Stimulated activated naive CD4-positive, alpha-beta T cell (primary cell): ENCODE measurements around the gene ARHGAP9.

Source experiments
- DNase-seq, 6 experiments: peaks; one replicate each; lab custom pipeline; 2025; lab: John Stamatoyannopoulos, UW

ARHGAP9 gene

DNA sequence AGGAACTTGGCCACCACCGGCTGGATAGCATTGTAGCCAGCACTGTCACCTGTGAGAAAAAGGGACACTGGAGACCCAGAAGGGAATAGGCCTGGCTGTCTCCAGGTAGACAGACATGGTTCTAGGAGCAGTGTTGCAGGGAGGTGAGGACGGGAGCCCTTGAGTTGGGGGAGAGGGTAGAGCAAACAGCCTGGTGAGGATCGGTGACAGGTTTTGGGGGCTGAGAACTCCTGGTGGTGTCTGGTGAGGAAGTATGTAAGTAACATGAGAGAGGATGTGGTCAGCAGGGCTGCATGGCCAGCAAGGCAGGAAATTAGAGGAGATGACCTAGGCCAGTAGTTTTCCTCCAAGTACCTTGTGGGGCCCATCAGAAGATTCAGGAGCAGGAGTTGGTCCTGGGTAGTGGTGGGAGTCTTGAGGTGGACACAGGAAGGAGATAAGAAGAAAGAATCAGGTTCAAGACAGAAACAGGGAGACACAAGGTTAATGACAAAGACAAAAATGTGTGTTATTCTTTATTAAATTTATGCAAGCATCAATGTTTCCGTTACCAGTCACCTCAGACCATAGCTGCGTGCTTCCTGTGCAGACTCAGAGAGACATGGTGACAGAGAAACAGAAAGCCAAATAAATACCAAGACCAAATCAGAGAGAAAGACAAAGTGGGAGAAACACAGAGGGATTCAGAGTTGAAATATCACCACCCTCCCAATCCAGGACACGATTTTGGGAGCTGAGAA, at the start of gene ARHGAP9:
ARHGAP9 (minus strand) TSS at position 491 of the 740 bp plus-strand sequence; CDS start at position 31, 460 bp downstream.
- peak in 5 of 6 experiments; percentile 57 to 86 (median 83) for DNase-seq

DNA sequence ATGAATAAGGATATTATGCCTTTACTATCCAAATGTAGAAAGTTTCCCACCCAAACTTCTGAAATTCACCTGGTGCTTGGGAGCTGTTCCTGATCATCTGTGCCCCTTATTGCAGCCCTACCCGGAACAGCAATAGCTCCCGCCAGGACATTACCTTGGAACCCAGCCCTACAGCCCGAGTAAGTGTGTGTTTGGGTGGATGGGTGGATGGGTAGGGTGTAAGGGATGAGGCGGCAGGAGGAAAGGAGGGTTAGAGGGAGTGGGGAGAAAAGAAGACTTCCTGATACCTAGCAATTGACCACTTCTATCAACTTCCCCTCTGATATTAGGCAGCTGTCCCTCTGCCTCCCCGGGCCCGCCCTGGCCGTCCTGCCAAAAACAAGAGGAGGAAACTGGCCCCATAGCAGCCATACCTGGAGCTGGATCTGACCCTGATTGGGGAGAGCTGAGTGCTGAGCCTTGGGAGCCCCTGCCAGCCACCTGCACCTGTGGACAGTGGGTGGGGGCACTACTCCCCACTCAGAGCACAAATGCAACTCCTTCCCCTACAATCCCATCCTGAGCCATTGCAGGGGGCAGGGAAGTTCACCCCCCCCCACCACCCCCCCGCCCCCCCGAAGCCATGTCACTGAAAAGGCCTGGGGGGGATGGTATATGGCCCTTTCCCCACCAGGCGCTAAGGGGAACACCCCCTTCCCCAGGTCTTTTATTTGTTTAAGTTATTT, 49.3 kb upstream of the ARHGAP9 start:
- DNase-seq: no peak

DNA sequence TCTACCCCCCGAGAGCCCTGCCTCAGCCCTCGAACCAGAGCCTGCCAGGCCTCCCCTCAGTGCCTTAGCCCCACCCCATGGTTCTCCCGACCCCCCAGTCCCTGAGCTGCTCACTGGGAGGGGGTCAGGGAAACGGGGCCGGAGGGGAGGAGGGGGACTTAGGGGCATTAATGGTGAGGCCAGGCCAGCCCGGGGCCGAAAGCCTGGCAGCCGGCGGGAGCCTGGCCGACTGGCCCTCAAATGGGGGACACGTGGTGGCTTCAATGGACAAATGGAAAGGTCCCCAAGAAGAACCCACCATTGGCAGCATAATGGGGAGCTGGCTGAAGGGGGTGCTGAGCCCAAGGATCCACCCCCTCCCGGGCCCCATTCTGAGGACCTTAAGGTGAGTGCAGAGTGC, 48.5 kb upstream of the ARHGAP9 start:
- DNase-seq: no peak

DNA sequence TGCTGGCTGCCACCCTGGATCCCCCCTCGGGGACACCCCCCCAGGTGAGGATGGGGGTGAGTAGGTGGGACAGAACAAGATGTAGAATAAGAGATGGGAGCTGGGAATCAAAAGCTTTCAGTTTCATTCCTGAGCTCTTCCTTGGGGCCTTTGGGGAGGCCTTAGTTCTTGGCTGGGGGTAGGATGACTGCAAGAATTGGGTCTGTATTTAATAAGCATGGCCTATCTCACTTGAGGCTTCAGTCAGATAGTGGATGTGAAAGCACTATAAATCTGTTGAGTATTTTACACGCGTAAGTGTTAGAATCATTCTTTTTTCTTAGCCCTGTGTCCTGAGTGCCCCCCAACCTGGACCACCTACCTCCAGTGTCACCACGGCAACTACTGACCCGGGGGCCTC, 47.5 kb upstream of the ARHGAP9 start:
- DNase-seq: no peak

DNA sequence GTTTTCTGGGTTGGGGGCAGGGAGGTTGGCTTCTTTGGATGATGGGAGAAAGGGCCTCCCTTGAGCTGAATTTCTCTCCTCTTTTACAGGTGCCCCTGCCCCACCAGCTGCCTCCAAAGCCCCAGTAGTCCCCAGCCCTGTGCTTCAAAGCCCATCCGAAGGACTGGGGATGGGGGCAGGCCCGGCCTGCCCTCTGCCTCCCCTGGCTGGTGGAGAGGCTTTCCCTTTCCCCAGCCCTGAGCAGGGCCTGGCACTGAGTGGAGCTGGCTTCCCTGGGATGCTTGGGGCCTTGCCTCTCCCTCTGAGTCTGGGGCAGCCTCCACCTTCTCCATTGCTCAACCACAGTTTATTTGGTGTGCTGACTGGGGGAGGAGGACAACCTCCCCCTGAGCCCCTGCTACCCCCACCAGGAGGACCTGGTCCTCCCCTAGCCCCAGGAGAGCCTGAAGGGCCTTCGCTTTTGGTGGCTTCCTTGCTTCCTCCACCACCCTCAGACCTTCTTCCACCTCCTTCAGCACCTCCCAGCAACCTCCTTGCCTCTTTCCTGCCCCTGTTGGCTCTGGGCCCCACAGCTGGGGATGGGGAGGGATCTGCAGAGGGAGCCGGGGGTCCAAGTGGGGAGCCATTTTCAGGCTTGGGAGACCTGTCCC, 46.9 kb upstream of the ARHGAP9 start:
- DNase-seq: no peak

DNA sequence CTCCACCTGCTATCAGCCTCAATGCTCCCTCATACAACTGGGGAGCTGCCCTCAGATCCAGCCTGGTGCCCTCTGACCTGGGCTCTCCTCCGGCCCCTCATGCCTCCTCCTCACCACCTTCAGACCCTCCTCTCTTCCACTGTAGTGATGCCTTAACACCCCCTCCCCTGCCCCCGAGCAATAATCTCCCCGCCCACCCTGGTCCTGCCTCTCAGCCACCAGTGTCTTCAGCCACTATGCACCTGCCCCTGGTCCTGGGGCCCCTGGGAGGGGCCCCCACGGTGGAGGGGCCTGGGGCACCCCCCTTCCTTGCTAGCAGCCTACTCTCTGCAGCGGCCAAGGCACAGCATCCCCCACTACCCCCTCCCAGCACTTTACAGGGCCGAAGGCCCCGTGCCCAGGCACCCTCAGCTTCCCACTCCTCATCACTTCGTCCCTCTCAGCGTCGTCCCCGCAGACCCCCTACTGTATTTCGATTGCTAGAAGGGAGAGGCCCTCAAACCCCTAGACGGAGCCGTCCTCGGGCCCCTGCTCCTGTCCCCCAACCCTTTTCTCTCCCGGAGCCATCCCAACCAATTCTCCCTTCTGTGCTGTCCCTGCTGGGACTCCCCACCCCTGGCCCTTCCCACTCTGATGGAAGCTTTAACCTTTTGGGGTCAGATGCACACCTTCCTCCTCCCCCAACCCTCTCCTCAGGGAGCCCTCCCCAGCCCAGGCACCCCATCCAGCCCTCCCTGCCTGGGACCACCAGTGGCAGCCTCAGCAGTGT, 46.1 kb upstream of the ARHGAP9 start:
- DNase-seq: no peak

DNA sequence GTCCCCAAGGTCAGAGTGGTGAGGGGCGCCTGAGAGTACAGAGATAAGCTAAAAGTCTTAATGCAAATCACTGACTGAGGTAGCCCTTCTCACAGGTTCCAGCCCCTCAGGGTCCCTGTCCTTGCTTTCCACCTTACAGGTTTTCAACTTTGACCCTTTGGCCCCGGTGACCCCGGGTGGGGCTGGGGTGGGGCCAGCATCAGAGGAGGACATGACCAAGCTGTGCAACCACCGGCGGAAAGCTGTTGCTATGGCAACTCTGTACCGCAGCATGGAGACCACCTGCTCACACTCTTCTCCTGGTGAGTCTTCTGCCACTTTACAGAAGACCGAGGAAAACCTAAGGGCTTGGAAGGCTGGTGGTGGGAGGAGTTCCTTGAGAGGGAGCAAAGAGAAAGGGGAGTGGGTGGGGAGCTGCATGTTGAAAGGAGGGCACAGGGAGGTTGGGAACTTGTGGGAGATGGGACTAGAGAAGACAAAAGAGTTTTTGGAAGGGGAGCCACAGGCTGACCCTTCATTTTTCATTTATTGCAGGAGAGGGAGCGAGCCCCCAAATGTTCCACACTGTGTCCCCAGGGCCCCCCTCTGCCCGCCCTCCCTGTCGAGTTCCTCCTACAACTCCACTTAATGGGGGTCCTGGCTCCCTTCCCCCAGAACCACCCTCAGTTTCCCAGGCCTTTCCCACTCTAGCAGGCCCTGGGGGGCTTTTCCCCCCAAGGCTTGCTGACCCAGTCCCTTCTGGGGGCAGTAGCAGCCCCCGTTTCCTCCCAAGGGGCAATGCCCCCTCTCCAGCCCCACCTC, 45.3 kb upstream of the ARHGAP9 start:
- no peak for DNase-seq

DNA sequence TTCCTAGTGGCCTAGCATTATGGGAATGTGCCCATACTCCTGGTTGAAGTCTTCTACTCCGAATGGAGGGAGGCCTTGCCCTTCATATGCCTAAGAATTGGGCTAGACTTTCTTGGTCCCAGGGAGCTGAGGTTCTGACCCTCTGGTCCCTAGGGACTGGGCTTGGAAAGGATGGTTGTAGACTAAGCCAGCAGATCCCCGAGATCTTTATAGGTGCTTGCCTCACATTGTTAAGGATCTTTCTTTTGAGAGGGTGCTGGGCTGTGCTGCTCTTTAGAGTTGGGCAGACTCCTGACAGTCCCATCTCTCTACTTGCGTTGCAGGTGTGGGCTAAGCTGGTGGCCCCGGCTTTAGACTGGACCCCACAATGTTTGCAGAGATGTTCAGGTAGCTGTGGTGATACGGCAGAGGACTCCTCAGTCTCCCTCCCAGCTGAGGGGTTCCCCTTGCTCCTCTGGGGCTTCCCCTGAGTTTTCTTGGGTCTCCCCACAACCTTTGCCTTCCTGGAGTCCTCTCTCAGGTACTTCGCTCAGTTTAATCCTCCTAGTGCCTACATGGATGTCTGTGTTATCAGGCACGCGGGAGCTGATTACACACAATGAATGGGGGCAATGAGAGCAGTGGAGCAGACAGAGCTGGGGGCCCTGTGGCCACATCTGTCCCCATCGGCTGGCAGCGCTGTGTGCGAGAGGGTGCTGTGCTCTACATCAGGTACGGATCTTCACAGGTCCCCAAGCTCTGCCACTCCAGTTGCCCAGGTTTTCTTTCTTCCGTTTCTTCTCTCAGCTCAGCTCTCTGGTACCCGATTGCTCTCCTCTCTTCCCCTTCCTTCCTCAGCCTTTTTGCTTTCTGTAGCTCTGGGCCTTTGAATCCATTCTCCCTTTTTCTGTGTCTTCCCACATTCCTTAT, 44.3 kb upstream of the ARHGAP9 start:
- DNase-seq: peak in 3 of 6 experiments; percentile 17 to 31 (median 23)

DNA sequence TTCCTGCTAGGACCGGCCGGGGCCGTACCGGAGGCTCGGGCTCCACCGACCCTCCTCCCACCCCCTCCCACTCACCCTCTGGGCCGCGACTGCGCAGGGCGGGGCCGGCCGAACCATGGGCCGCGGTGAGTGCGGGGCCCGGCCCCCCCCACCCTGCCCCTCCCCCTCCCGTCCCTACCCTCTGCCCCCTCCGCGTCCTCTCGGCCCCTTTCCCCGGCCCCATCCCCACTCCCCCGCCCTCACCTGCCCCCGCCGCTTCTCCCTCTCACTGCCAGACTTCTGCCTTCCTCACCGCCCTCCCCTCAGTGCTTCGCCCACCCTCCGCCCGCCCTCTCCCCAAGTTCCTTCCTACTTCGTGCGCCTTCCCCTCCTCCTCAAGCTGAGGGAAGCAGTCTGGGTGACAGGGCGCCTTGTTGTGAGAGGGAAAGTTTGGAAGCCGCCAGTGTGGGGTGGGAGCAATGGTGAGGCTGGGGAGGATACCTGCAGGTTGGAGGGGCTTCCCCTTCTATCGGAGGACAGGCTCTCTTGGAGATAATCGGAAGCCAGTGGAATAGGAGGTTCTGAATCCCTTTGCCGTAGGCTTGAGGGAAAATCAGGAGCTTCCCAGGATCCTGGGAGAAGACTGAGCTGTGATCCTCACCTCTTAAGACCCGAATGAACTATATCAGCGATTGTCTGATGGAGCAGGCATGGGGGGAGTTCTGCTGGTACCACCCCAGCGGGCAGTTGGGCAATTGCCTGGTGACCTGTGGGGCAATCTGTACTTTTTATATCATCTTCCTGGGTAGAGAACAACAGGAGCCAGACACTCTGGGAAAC, 43.4 kb upstream of the ARHGAP9 start:
- DNase-seq: peak in 2 of 6 experiments; percentile 67 to 71

DNA sequence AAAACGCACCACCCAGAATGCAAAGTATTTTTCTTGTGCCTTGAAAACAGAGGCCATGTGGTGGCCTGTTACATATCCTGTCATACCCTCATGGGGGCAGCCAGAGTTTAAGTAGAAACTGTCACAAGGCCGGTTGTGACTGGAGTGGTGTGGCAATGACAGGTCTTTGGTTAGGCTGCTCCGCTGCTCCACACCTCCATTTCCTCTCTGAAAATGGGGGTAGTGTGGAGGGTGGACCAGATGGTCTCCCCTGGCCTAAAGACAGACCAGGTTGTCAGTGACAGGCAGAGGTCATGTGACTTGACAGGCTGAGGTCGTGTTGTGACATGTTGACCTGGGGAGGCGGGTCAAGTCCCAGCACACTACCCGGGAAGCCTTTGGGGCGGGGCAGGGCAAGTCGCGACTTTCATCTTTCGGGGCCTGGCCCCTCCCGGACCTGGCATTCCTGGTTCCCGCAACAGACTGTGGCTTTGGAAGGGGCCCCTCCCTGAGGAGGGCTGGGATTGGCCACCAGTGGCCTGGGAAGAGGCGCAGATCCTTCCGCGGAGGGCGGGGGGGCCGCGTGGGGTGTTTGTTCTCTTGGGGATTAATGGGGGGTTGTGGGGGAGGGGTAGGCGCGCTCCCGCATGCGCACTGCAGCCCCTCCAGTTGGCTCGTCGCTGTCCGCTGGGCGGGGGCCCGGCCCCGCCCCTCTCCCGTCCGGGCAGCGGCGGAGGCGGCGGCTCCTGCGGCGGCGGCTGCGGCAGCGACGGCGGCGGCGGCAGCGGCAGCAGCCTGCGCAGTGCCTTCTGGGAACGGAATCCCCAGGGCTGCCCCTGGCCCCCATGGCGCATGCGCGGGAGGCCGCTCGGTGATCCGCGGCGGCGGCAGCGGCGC, 42.6 kb upstream of the ARHGAP9 start, which contains the start of gene MBD6:
MBD6 (plus strand) TSS at position 814 of the 876 bp plus-strand sequence. CDS start 1,480 bp downstream, outside the sequence.
- peak; percentile 82 to 94 (median 89) for DNase-seq

DNA sequence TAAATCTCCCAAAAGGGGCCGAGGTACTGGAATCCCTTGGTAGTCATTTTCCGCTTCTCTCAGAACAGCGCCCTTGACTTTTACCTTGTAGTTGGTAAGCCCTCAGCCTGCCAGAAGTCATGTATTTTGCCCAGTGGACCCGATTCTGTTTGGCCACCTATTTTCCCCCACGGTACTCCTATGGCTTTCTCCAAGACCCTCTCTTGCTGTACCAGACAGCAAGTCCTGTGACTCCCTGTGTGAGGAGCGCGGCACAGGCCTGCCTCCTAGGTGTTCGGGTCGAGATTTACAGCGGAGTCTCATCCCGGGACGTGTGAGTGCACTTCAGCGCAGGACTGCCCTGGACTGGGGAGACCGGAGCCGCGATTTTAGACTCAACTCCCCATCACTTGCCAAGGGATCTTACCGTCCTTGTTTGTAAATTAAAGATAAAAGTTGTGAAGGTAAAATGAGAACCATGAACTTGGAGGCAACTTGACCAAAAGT, 41.9 kb upstream of the ARHGAP9 start:
- DNase-seq: peak in 3 of 6 experiments; percentile 31 to 48 (median 46)

DNA sequence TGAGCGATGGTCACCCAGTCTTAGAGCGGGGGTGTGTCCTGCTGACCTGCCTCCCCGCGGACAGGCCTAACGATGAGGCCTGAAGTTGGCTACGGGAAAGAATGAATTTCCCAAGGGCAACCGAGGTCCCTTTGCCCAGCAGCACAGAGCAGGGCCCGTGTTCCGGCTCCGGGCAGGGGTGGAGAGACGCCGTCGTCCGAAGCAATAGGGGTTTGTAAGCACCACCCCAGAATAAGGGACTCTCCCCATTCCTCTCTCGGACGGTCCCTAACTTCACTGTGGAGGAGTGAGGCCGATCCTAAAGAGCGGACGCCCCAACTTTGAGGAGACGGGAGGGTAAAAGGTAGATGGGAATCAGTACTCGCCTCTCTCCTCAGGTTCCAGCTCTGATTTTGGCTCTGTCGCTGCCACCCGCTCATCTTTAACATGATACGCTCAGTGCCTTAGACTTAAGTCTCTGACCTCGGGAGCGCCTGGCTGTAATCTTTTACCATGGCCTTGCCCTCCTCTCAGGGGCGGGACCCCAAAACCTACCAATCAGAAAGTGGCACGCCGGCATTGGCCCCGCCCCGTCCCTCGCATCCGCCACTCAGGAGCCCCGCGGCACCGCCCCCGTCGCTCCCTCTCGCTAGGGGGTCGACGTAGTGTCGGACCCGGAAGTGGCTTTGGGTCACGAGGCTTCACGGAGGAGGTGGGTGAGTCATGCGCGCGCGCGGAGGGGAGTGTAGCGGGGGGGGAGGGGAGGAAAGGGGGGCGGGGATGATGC, 40.6 kb upstream of the ARHGAP9 start, which contains the start of gene DDIT3:
DDIT3 (minus strand) TSS at position 462 of the 766 bp plus-strand sequence. CDS start 3,108 bp downstream, outside the sequence.
- DNase-seq: peak; percentile 98 to 100 (median 98)

DNA sequence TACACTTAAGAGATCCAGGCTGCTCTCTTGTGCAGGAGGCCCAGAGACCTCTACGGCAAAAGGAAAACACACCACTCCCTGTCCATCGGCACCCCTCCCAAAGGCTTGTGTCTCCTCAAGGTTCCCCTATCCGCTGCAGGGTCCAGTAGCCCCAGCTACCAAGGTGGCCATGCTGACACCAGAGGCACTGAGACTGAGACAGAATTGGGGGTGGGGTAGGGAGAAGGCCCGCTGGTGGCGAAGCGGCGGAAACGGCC, 40.1 kb upstream of the ARHGAP9 start:
- DNase-seq: peak in 2 of 6 experiments; percentile 34 to 58

DNA sequence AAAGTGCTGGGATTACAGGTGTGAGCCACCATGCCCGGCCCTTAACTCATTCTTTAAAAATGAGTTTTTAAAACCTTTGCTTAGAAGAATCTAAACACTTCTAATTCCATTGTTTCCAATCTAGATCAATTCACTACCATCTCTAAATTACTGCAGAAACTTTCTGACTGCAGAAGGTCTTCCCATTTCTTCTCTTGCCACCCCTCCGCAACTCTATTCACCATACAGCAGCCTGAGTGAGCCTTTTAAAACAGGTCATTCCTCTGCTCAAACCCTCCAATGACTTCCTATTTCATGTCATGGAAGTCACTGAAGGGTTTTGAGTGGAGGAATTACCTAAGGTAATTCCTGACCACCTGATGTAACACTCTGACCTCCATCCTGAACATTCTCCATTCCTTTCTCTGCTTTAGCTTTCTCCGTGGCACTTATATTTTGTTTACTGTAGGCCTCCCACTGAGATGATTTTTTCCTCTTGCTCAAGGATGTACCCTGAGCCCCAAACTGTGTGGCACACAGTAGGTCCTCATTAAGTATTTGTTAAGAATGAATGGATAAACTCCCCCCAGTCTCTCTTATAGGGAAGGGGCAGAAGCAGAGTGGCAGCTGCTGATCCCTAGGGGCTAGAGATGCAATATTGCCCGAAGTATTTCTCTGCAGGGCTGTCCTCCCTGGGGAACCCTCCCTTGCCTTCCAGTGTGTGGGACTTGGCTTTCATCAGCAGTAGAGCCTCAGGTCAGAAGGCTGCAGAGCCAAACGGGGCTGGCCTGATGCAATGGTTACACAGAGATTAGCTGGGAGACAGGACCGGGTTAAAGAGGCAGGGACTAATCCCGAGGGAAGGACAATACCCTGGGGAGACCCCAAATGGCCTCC, 39.5 kb upstream of the ARHGAP9 start:
- DNase-seq: peak in 1 of 6 experiments; percentile 21

DNA sequence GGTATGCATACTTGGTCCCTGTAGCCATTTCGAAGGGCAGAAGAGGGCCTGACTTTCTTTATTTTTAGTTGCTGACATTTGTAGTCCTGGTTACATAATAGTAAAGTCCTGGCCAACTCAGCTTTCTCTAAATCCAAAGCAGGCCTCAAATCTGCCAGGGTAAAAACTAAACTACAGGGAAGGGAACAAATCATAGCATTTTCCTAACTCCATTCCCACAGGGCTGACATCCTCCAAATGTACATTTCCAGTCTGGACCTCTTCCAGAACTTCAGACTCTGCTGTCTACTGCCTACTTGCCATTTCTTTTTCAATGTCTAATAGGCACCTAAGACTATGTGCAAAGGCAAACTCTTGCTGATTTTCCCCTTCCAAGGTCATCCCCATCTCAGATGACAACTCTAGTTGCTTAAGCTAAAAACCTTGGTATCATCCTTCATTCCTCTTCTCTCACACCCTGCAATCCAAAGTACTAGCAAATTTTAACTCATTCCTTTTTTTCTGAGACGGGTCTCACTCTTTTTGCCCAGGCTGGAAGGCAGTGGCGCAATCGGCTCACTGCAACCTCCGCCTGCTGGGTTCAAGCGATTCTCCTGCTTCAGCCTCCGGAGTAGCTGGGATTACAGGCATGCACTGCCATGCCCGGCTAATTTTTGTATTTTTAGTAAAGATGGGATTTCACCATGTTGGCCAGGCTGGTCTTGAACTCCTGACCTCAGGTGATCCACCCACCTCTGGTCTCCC, 38.7 kb upstream of the ARHGAP9 start:
- DNase-seq: no peak
